Measurements from ENCODE around the gene GPANK1. TPM values are rescaled to one million over a fixed set of nuclear protein-coding genes. Genes with fewer than 3 reads are reported as not detected.

Gene GPANK1
- total and polyA plus RNA-seq, 9 donors: 14.6 to 26.6 (median 17.7) TPM

- Histone ChIP-seq H3K4me3 (peak within 1 kb of the TSS; percentile 82), H3K27ac (peak within 1 kb of the TSS; percentile 96 to 98), H3K9me3 (no peaks in the 10 kb centered on the region), H3K36me3 (no peaks in the 10 kb centered on the region), H3K27me3 (no peaks in the 10 kb centered on the region), H3K4me1 (ENCODE audit: insufficient read depth) (peaks cover 1% of the 10 kb centered on the region)
- WGBS, 3 donors: 1% methylated on average over 26 to 67 of the region's 67 CpGs
- intact Hi-C loops (cut with DNase I): loop anchor here in 2 of 4 donors (2.0 to 5.0 kb wide), 2 partner anchors 32 to 1653 kb away; partner anchors contain the start of gene BAG6 (in 1 of the 2)
- TF ChIP-seq EP300 (IDR thresholded peaks at IDR 0.05) (no peak), POLR2A (IDR thresholded peaks at IDR 0.05) (peak; percentile 65), CTCF (IDR thresholded peaks at IDR 0.05) (no peak)
- DNase-seq: peak in 4 of 5 donors; percentile 83 to 96 (median 96)
Measured at GRCh38 chr6:31620586-31621319, 44.0 kb downstream of the GPANK1 start, which contains the start of gene PRRC2A. PRRC2A (plus strand) TSS chr6:31620715; CDS start chr6:31622790, 2,075 bp downstream.

GRCh38 chr6:31619805-31620585 is 44.8 kb downstream of the GPANK1 start:
- peak in 1 of 3 donors; percentile 55 for TF ChIP-seq CTCF (IDR thresholded peaks at IDR 0.05)
- TF ChIP-seq EP300 (IDR thresholded peaks at IDR 0.05): peak; percentile 10
- TF ChIP-seq POLR2A (IDR thresholded peaks at IDR 0.05): peak; percentile 98
- no peaks in the 10 kb centered on the region for H3K9me3 ChIP-seq
- H3K36me3 ChIP-seq: no peaks in the 10 kb centered on the region
- H3K27me3 ChIP-seq: no peaks in the 10 kb centered on the region
- H3K4me3 ChIP-seq: peak overlapping the region; percentile 82
- DNase-seq: peak; percentile 97 to 98 (median 98)
- peaks cover 1% of the 10 kb centered on the region for H3K4me1 ChIP-seq (ENCODE audit: insufficient read depth)
- WGBS, 3 donors: 0 to 1% (median 0%) methylated on average over 50 of the region's 50 CpGs
- H3K27ac ChIP-seq: peak overlapping the region; percentile 82 to 98
- intact Hi-C loops (cut with DNase I): loop anchor here in 2 of 4 donors (2.0 to 10.0 kb wide), 3 partner anchors 33 to 1653 kb away; partner anchors contain the start of genes ATP6V1G2 (in 1 of the 2), BAG6 (in 1 of the 2), DDX39B (in 1 of the 2) and NFKBIL1 (in 1 of the 2)

DNA sequence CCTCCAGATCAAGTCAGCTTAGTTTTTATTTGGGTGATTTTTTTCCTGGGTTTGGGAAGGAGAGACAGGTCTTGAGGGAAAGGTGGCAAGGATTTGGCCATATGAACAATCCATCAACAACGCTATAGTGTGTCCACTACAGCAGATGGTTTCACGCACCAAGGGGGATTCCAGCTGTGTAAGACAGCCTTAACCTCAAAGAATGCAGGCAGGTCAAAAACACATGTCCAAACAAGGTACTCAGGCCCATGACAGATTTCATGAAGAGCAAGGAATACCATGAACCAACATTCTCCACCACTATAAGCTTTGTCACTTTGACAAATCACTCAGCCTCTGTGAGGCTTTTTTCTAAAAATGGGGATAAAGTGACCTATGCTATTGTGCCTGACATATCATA is 47.8 kb downstream of the GPANK1 start:
- peaks cover under 1% of the 10 kb centered on the region for H3K4me1 ChIP-seq (ENCODE audit: insufficient read depth)
- DNase-seq: no peak
- 87 to 91% (median 88%) methylated on average over 2 of the region's 2 CpGs for WGBS, 3 donors
- no peak for TF ChIP-seq CTCF (IDR thresholded peaks at IDR 0.05)
- TF ChIP-seq POLR2A (IDR thresholded peaks at IDR 0.05): no peak
- TF ChIP-seq EP300 (IDR thresholded peaks at IDR 0.05): no peak
- no peaks in the 10 kb centered on the region for H3K36me3 ChIP-seq
- intact Hi-C loops (cut with DNase I): loop anchor here in 1 of 4 donors (10.0 kb wide), 1 partner anchor 72 kb away; the partner anchor contains the start of genes ATP6V1G2, DDX39B and NFKBIL1
- H3K4me3 ChIP-seq: no peak overlapping the region
- no peak overlapping the region for H3K27ac ChIP-seq
- no peaks in the 10 kb centered on the region for H3K27me3 ChIP-seq
- H3K9me3 ChIP-seq: no peaks in the 10 kb centered on the region

DNA sequence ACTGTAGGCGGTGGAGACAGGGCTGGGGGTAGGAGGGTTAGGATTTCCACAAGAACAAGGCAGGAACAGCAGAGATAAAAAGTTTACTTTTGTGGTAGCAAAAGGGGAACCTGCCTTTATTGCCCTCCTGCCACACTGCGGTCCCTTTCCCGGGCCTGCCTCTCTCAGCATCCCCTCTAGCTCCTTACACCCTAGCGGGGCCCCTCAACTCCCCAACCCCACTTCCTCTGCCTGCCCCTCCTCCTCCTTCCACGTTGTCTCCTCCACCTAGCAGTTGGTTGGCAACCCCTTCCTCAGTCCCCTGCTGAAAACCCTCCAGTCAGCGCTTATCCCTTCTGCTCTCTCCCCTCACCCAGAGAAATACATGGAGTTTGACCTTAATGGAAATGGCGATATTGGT is 49.0 kb downstream of the GPANK1 start:
- Histone ChIP-seq H3K27ac (no peak overlapping the region), H3K27me3 (no peaks in the 10 kb centered on the region), H3K4me1 (ENCODE audit: insufficient read depth) (no peaks in the 10 kb centered on the region), H3K4me3 (no peak overlapping the region), H3K9me3 (no peaks in the 10 kb centered on the region), H3K36me3 (no peaks in the 10 kb centered on the region)
- no peak for TF ChIP-seq POLR2A (IDR thresholded peaks at IDR 0.05)
- TF ChIP-seq CTCF (IDR thresholded peaks at IDR 0.05): no peak
- TF ChIP-seq EP300 (IDR thresholded peaks at IDR 0.05): no peak
- DNase-seq: no peak
- intact Hi-C loops (cut with DNase I): loop anchor here in 1 of 4 donors (10.0 kb wide), 1 partner anchor 71 kb away; the partner anchor contains the start of genes ATP6V1G2, DDX39B and NFKBIL1
- 51 to 63% (median 55%) methylated on average over 7 of the region's 7 CpGs for WGBS, 3 donors

Measured in ovary (tissue), 9 donors.